ENCODE results near the gene YWHAG. TPM values are rescaled to one million over a fixed set of nuclear protein-coding genes. Genes with fewer than 3 reads are reported as not detected.

Gene YWHAG
- total RNA-seq: 87.1 TPM

GRCh38 chr7:76358481-76359110, at the start of gene YWHAG:
Gene YWHAG (minus strand): TSS chr7:76358991. CDS start chr7:76358808, 183 bp downstream.

DNA sequence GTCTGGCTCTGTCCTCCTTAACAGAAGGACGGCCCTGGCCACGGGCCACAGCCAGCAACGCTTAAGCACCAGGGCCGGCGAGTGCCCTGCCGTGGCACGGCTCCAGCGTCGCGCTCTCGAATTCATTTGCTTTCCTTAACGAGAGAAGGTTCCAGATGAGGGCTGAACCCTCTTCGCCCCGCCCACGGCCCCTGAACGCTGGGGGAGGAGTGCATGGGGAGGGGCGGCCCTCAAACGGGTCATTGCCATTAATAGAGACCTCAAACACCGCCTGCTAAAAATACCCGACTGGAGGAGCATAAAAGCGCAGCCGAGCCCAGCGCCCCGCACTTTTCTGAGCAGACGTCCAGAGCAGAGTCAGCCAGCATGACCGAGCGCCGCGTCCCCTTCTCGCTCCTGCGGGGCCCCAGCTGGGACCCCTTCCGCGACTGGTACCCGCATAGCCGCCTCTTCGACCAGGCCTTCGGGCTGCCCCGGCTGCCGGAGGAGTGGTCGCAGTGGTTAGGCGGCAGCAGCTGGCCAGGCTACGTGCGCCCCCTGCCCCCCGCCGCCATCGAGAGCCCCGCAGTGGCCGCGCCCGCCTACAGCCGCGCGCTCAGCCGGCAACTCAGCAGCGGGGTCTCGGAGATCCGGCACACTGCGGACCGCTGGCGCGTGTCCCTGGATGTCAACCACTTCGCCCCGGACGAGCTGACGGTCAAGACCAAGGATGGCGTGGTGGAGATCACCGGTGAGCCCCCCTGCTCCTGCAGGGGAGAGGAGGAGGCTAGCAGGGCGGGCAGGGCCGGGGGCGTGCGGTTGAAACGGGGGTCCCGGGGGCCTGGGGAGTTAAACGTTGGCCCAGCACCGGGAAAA, 56.2 kb downstream of the YWHAG start, which contains the start of gene HSPB1:
Gene HSPB1 (plus strand): TSS at position 327 of the 855 bp plus-strand sequence. CDS start 40 bp downstream, at position 367.

Other genes starting within 250 kb of the YWHAG start
- gene SRRM3, start 157.1 kb downstream of the YWHAG start, total RNA-seq: 1.5 TPM
- 272 TPM for gene HSPB1, start 56.3 kb downstream of the YWHAG start, total RNA-seq
- 3.7 TPM for gene SSC4D, start 50.7 kb upstream of the YWHAG start, total RNA-seq
- gene ZP3, start 66.0 kb upstream of the YWHAG start, total RNA-seq: 1.5 TPM
- 14.0 TPM for gene DTX2, start 102.7 kb upstream of the YWHAG start, total RNA-seq
- 1.6 TPM for gene UPK3B, start 151.6 kb upstream of the YWHAG start, total RNA-seq
- gene SPDYE16, start 184.3 kb upstream of the YWHAG start, total RNA-seq: 0.53 TPM

All from metanephros (tissue), 1 donor.